Measurements from ENCODE around the gene GAREM2. TPM values are rescaled to one million over a fixed set of nuclear protein-coding genes. Genes with fewer than 3 reads are reported as not detected.

The GAREM2 gene
- total and polyA plus RNA-seq, 9 of the 15 experiments (the other 6 are each of a cell fraction or from before 2014, with no cell fraction given): 1.7 to 12.4 (median 2.5) TPM

- TF ChIP-seq PATZ1 (CRISPR knock-in tag; IDR thresholded peaks at IDR 0.05; ENCODE audit: borderline replicate concordance) (no peak), YY1 (IDR thresholded peaks at IDR 0.05; ENCODE audit: borderline replicate concordance in 1 of 3, control insufficient read depth in 1 of 3, extremely low read depth in 1 of 3, insufficient read depth in 3 of 3, insufficient read length in 1 of 3, insufficient replicate concordance in 2 of 3, low read depth in 1 of 3, low read length in 2 of 3) (peak in 2 of 3 experiments; percentile 60 to 69), E2F5 (CRISPR knock-in tag; IDR thresholded peaks at IDR 0.05) (peak; percentile 71; the same call in 1 of the 2 replicates), GMEB1 (CRISPR knock-in tag; IDR thresholded peaks at IDR 0.05) (peak; percentile 83), GTF2E2 (tag; IDR thresholded peaks at IDR 0.05) (no peak), SRSF7 (optimal IDR thresholded peaks at IDR 0.05; ENCODE audit: low read depth, low read length) (no peak), NFE2 (IDR thresholded peaks at IDR 0.05; ENCODE audit: low read depth) (no peak), ILF3 (IDR thresholded peaks at IDR 0.05; ENCODE audit: borderline replicate concordance) (no peak), MLLT1 (IDR thresholded peaks at IDR 0.05) (peak in 1 of 2 experiments; percentile 66; a peak in 1 of 4 replicates), TAF1 (IDR thresholded peaks at IDR 0.05; ENCODE audit: control insufficient read depth, extremely low read depth, insufficient read depth, low read length, severe bottlenecking) (peak; percentile 34), ZBTB33 (CRISPR knock-in tag; IDR thresholded peaks at IDR 0.05) (peak; percentile 97), ARNT (IDR thresholded peaks at IDR 0.05) (no peak), ZNF282 (CRISPR knock-in tag; IDR thresholded peaks at IDR 0.05) (0 out of 2 replicates have a peak, but pooled peaks have one; percentile 88), HSF4 (CRISPR knock-in tag; IDR thresholded peaks at IDR 0.05; ENCODE audit: borderline replicate concordance) (no peak), RBM39 (optimal IDR thresholded peaks at IDR 0.05; ENCODE audit: low read depth, low read length) (no peak), CHD4 (IDR thresholded peaks at IDR 0.05; ENCODE audit: insufficient read depth, insufficient replicate concordance, low read depth, low read length, poor library complexity, severe bottlenecking) (no peak), ZNF41 (CRISPR knock-in tag; conservative IDR thresholded peaks at IDR 0.05) (peak; percentile 60; the same call in 1 of the 2 replicates)
Measured at GRCh38 chr2:26184555-26185303, 11.8 kb downstream of the GAREM2 start (continued).
